Neuronal stem cell (in vitro differentiated cells): Measurements from ENCODE around the gene TRPM2. TPM values are rescaled to one million over a fixed set of nuclear protein-coding genes. Genes with fewer than 3 reads are reported as not detected.
A peak's percentile ranks its signal among the peaks of the same experiment; 100 is the strongest.

ENCODE experiments used
- DNase-seq: peaks from one replicate; pipeline ENCODE4 v3.0.0-alpha.2; 2013; ENCODE audit warnings: low spot score
- H2AFZ ChIP-seq: one replicate; pipeline ENCODE4 v1.6.1; 2013; ENCODE audit warnings: mild to moderate bottlenecking, low read length, inconsistent platforms
- H2AK5ac ChIP-seq: 2 replicates; pipeline ENCODE4 v1.6.1; 2013; ENCODE audit warnings: low read depth, mild to moderate bottlenecking, inconsistent platforms, low read length, moderate library complexity, mixed read lengths
- H2BK120ac ChIP-seq: 2 replicates; pipeline ENCODE4 v1.6.1; 2013; ENCODE audit warnings: low read depth, mild to moderate bottlenecking, inconsistent platforms, low read length, moderate library complexity, mixed read lengths
- H2BK12ac ChIP-seq: one replicate; pipeline ENCODE4 v1.6.1; 2013; ENCODE audit warnings: low read length, inconsistent platforms
- H2BK15ac ChIP-seq: 2 replicates; pipeline ENCODE4 v1.6.1; 2013; ENCODE audit warnings: mild to moderate bottlenecking, low read length, inconsistent platforms, mixed read lengths
- H2BK5ac ChIP-seq: one replicate; pipeline ENCODE4 v1.6.1; 2013; ENCODE audit warnings: inconsistent platforms, mild to moderate bottlenecking, low read length, moderate library complexity
- H3K14ac ChIP-seq: one replicate; pipeline ENCODE4 v1.6.1; 2013; ENCODE audit warnings: low read length, inconsistent platforms
- H3K18ac ChIP-seq: 2 replicates; pipeline ENCODE4 v1.6.1; 2013; ENCODE audit warnings: low read length, inconsistent platforms
- H3K23ac ChIP-seq: 2 replicates; pipeline ENCODE4 v1.6.1; 2013; ENCODE audit warnings: low read depth, mild to moderate bottlenecking, mixed read lengths, low read length, inconsistent platforms; ENCODE audit not compliant: poor library complexity
- H3K27ac ChIP-seq: replicated peaks from 3 replicates; pipeline ENCODE4 v1.5.1; 2013; ENCODE audit warnings: low read length, inconsistent platforms
- H3K27me3 ChIP-seq, 3 experiments: 2 replicates each; pipeline ENCODE4 v1.6.1; 2013; ENCODE audit warnings: low read length in 3 of 3, mild to moderate bottlenecking in 2 of 3, inconsistent platforms in 1 of 3, low read depth in 1 of 3, mixed read lengths in 1 of 3, moderate library complexity in 1 of 3; ENCODE audit not compliant: control insufficient read depth in 3 of 3, insufficient read depth in 3 of 3
- H3K36me3 ChIP-seq, 2 donors: replicated peaks in 1 of 2; 2 replicates each; pipeline ENCODE4 v1.6.1; 2013; ENCODE audit warnings: low read length in 2 of 2; ENCODE audit not compliant: control insufficient read depth in 2 of 2, insufficient read depth in 2 of 2
- H3K4ac ChIP-seq: 2 replicates; pipeline ENCODE4 v1.6.1; 2013; ENCODE audit warnings: inconsistent platforms, mild to moderate bottlenecking, low read length, moderate library complexity
- H3K4me1 ChIP-seq, 2 donors: 1 replicate in 1 of 2; 2 replicates in 1 of 2; pipeline ENCODE4 v1.6.1; 2013; ENCODE audit warnings: low read length in 2 of 2, low read depth in 1 of 2; ENCODE audit not compliant: control insufficient read depth in 2 of 2, insufficient read depth in 1 of 2
- H3K4me2 ChIP-seq: one replicate; pipeline ENCODE4 v1.6.1; 2013; ENCODE audit warnings: mild to moderate bottlenecking, low read length, inconsistent platforms; ENCODE audit not compliant: insufficient read depth, poor library complexity, severe bottlenecking
- H3K4me3 ChIP-seq, 2 donors: 2 replicates each; pipeline ENCODE4 v1.5.1; 2013; ENCODE audit warnings: low read length in 2 of 2, mild to moderate bottlenecking in 2 of 2, inconsistent platforms in 1 of 2, moderate library complexity in 1 of 2
- H3K79me1 ChIP-seq: one replicate; pipeline ENCODE4 v1.6.1; 2013; ENCODE audit warnings: low read depth, mild to moderate bottlenecking, inconsistent platforms, low read length, moderate library complexity
- H3K9ac ChIP-seq: one replicate; pipeline ENCODE4 v1.6.1; 2013; ENCODE audit warnings: mild to moderate bottlenecking, low read depth, low read length, inconsistent platforms; ENCODE audit not compliant: poor library complexity
- H3K9me3 ChIP-seq, 2 donors: replicated peaks in 1 of 2; 2 replicates each; pipeline versions ENCODE3 to v1.6.1; 2013; ENCODE audit warnings: low read length in 2 of 2, mild to moderate bottlenecking in 2 of 2, inconsistent platforms in 1 of 2, low read depth in 1 of 2, mixed read lengths in 1 of 2, moderate library complexity in 1 of 2; ENCODE audit not compliant: control insufficient read depth in 2 of 2, insufficient read depth in 1 of 2
- H4K8ac ChIP-seq: one replicate; pipeline ENCODE4 v1.6.1; 2013; ENCODE audit warnings: low read depth, mild to moderate bottlenecking, inconsistent platforms, low read length, moderate library complexity
- H4K91ac ChIP-seq: one replicate; pipeline ENCODE4 v1.6.1; 2013; ENCODE audit warnings: low read length, low read depth, mild to moderate bottlenecking, inconsistent platforms; ENCODE audit not compliant: poor library complexity
- WGBS, 2 donors: extraction: QIAGEN DNeasy Blood & Tissue Kit; methylation state at CpG; one replicate each; pipeline ENCODE4 v1.1.7; 2013; ENCODE audit warnings: missing lambda C conversion rate in 2 of 2, mixed read lengths in 1 of 2; ENCODE audit not compliant: insufficient read length in 2 of 2, insufficient replicate concordance in 1 of 2; ENCODE audit errors: extremely low coverage in 2 of 2; 5-methylcytosine and 5-hydroxymethylcytosine counted together
- polyA plus RNA-seq, 2 experiments: library from polyadenylated mRNA; stranded (reverse); fragments of 200-250 nt; gene quantifications; one replicate each; pipeline ENCODE4 v1.2.3, GENCODE V29; 2013

TRPM2 gene
- 0.03 TPM for polyA plus RNA-seq (2013, experiment 1 of 2)
- polyA plus RNA-seq (2013, experiment 2 of 2): 0.03 TPM

DNA sequence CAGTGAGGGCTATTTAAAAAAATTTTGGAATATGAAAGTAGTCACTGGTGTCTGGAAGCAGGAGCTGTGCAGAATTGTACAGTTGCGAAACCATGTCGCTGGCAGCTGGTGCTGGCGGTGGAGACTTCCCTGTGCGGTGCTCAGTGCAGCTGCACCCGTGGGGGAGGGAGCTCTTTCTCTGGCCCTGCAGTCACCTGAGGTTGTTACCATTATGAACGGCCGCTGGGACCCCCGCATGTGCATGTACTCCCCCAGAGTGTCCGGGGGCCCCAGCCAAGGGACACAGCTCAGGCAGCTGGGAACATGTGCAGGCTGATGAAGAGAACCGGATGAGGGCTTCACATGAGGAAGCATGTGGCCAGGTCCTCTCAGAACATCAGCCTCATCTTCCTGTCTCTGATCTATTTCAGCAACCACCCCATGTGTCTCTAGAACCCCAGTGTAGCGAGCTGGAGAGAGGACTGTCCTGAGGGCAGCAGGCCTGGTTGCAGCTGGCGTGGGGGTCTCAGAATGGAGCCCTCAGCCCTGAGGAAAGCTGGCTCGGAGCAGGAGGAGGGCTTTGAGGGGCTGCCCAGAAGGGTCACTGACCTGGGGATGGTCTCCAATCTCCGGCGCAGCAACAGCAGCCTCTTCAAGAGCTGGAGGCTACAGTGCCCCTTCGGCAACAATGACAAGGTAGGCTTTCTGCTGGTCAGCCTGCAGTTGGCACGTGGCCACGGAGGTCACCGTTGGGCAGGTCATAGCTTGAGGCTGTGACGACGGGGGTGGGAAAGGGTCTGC is at the start of gene TRPM2:
TRPM2 (plus strand) TSS at position 431 of the 780 bp plus-strand sequence; CDS start at position 511, 80 bp downstream.
- Histone ChIP-seq H3K23ac (peak within 1 kb of the TSS; percentile 23), H3K18ac (peak within 1 kb of the TSS; percentile 36), H3K4me2 (no peak within 1 kb of the TSS), H2BK15ac (no peak within 1 kb of the TSS), H3K27me3 (peaks cover 2 to 28% (median 4%) of the 10 kb centered on the region in 3 experiments), H2BK5ac (no peak within 1 kb of the TSS), H3K9ac (peak within 1 kb of the TSS; percentile 54), H4K91ac (no peak within 1 kb of the TSS), H3K36me3 (no peaks in the 10 kb centered on the region), H3K4me3 (no peak within 1 kb of the TSS), H2BK12ac (no peak within 1 kb of the TSS), H2BK120ac (peak within 1 kb of the TSS; percentile 21), H2AFZ (peak within 1 kb of the TSS; percentile 46), H3K4me1 (peaks cover 0 to 10% of the 10 kb centered on the region in 2 donors), H3K14ac (no peak within 1 kb of the TSS), H2AK5ac (peak within 1 kb of the TSS; percentile 40), H3K4ac (no peak within 1 kb of the TSS), H3K79me1 (peaks cover 2% of the 10 kb centered on the region), H4K8ac (no peak within 1 kb of the TSS), H3K9me3 (no peaks in the 10 kb centered on the region), H3K27ac (no peak within 1 kb of the TSS)
- no CpG with 5 or more reads among the region's 21 CpGs for WGBS, 2 donors
- no peak for DNase-seq

GRCh38 chr21:44304011-44304616 is 49.3 kb upstream of the TRPM2 start:
- H3K4me1 ChIP-seq: peaks cover 33 to 37% of the 10 kb centered on the region in 2 donors

GRCh38 chr21:44304877-44305293 is 48.5 kb upstream of the TRPM2 start:
- Histone ChIP-seq H3K4me1 (peaks cover 30 to 36% of the 10 kb centered on the region in 2 donors), H3K36me3 (peaks cover 2 to 19% of the 10 kb centered on the region in 2 donors), H3K4ac (no peak overlapping the region), H3K79me1 (peaks cover 11% of the 10 kb centered on the region), H2BK15ac (no peak overlapping the region), H4K91ac (no peak overlapping the region), H3K9me3 (no peaks in the 10 kb centered on the region), H3K27ac (no peak overlapping the region), H2AK5ac (peak overlapping the region; percentile 47), H3K4me2 (no peak overlapping the region), H2BK12ac (no peak overlapping the region), H4K8ac (no peak overlapping the region), H3K14ac (no peak overlapping the region), H2BK120ac (no peak overlapping the region), H3K27me3 (no peaks in the 10 kb centered on the region), H2BK5ac (peak overlapping the region; percentile 59), H3K4me3 (no peak overlapping the region), H3K23ac (no peak overlapping the region), H3K18ac (peak overlapping the region; percentile 11), H2AFZ (no peak overlapping the region), H3K9ac (peak overlapping the region; percentile 24)
- DNase-seq: peak; percentile 42
- WGBS, 2 donors: no CpG with 5 or more reads among the region's 8 CpGs

More at GRCh38 chr21:44304011-44304616, 49.3 kb upstream of the TRPM2 start:
- Histone ChIP-seq H3K27me3 (peaks cover 0 to 4% (median 0%) of the 10 kb centered on the region in 3 experiments), H3K27ac (peak overlapping the region; percentile 37), H2BK5ac (peak overlapping the region; percentile 91), H2AK5ac (peak overlapping the region; percentile 47), H3K9ac (peak overlapping the region; percentile 53), H2AFZ (peak overlapping the region; percentile 40), H3K9me3 (no peaks in the 10 kb centered on the region), H2BK120ac (no peak overlapping the region), H3K79me1 (peaks cover 11% of the 10 kb centered on the region), H2BK12ac (no peak overlapping the region), H3K4me2 (peak overlapping the region; percentile 18), H4K91ac (no peak overlapping the region), H3K23ac (no peak overlapping the region), H2BK15ac (peak overlapping the region; percentile 45), H3K18ac (peak overlapping the region; percentile 93), H3K36me3 (peaks cover 2 to 13% of the 10 kb centered on the region in 2 donors), H3K4me3 (no peak overlapping the region), H3K14ac (peak overlapping the region; percentile 5), H3K4ac (no peak overlapping the region), H4K8ac (no peak overlapping the region)
- WGBS, 2 donors: no CpG with 5 or more reads among the region's 16 CpGs
- no peak for DNase-seq

- no CpG with 5 or more reads among the region's 9 CpGs for WGBS, 2 donors
- H3K4me3 ChIP-seq: no peak overlapping the region
- peaks cover 29 to 34% of the 10 kb centered on the region in 2 donors for H3K4me1 ChIP-seq
- H3K4ac ChIP-seq: no peak overlapping the region
- H3K27ac ChIP-seq: no peak overlapping the region
- H4K8ac ChIP-seq: no peak overlapping the region
- H3K18ac ChIP-seq: no peak overlapping the region
- H2BK120ac ChIP-seq: no peak overlapping the region
- no peak overlapping the region for H2AFZ ChIP-seq
- no peak overlapping the region for H2BK15ac ChIP-seq
- no peaks in the 10 kb centered on the region for H3K27me3 ChIP-seq
- no peaks in the 10 kb centered on the region for H3K9me3 ChIP-seq
- no peak overlapping the region for H3K4me2 ChIP-seq
- H3K23ac ChIP-seq: no peak overlapping the region
- H2BK5ac ChIP-seq: peak overlapping the region; percentile 59
- H2BK12ac ChIP-seq: no peak overlapping the region
- H3K79me1 ChIP-seq: peaks cover 11% of the 10 kb centered on the region
- H3K9ac ChIP-seq: no peak overlapping the region
- peaks cover 2 to 26% of the 10 kb centered on the region in 2 donors for H3K36me3 ChIP-seq
- no peak overlapping the region for H4K91ac ChIP-seq
- DNase-seq: no peak
- no peak overlapping the region for H3K14ac ChIP-seq
- no peak overlapping the region for H2AK5ac ChIP-seq
Observed at GRCh38 chr21:44305691-44306090, 47.7 kb upstream of the TRPM2 start.
